Liver (tissue), 3 donors: ENCODE measurements around the gene ATP6AP1.

ENCODE experiments used
- FOXA1 ChIP-seq: IDR thresholded peaks from 2 replicates; pipeline ENCODE4 v1.6.1; 2016; ENCODE audit warnings: antibody characterized with exemption
- RAD21 ChIP-seq, 2 donors: IDR thresholded peaks; 2 replicates each; pipeline ENCODE4 v1.6.1; 2016; ENCODE audit warnings: antibody characterized with exemption in 2 of 2, mild to moderate bottlenecking in 2 of 2
- SP1 ChIP-seq: IDR thresholded peaks from 2 replicates; pipeline ENCODE4 v1.6.1; 2018; ENCODE audit warnings: antibody characterized with exemption, mild to moderate bottlenecking
- YY1 ChIP-seq: IDR thresholded peaks from 2 replicates; pipeline ENCODE4 v1.6.1; 2016; ENCODE audit warnings: antibody characterized with exemption, mild to moderate bottlenecking
- TF ChIP-seq, protein P1 (sequence below): IDR thresholded peaks from 2 replicates; pipeline ENCODE4 v1.6.1; 2016; ENCODE audit warnings: antibody characterized with exemption, mild to moderate bottlenecking
- TF ChIP-seq, protein P2 (sequence below): fragments of 150-350 bp; IDR thresholded peaks from 2 replicates; pipeline ENCODE4 v1.5.1; 2017; ENCODE audit warnings: improper control_type of control experiment, low read depth, low read length; ENCODE audit not compliant: missing input control
- donor health status: healthy.
- donor health status: healthy.

DNA sequence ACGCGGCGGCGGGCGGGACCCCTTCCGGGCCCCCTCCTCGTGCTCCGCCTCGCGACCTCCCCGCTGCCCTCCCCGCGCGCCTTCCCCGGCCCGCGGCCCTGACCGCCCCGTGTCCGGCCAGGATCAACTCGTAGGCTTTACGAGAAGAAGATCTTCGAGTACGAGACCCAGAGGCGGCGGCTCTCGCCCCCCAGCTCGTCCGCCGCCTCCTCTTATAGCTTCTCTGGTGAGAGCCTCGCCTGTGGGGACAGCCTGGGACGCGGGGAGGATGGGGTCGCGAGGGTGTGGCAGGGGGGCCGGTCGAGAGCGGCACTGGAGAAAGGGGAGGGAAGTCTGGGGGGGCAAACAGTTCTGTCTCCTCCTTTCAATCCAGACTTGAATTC lies 48.9 kb upstream of the ATP6AP1 start:
- TF ChIP-seq SP1, result no peak
- TF ChIP-seq, protein P1, sequence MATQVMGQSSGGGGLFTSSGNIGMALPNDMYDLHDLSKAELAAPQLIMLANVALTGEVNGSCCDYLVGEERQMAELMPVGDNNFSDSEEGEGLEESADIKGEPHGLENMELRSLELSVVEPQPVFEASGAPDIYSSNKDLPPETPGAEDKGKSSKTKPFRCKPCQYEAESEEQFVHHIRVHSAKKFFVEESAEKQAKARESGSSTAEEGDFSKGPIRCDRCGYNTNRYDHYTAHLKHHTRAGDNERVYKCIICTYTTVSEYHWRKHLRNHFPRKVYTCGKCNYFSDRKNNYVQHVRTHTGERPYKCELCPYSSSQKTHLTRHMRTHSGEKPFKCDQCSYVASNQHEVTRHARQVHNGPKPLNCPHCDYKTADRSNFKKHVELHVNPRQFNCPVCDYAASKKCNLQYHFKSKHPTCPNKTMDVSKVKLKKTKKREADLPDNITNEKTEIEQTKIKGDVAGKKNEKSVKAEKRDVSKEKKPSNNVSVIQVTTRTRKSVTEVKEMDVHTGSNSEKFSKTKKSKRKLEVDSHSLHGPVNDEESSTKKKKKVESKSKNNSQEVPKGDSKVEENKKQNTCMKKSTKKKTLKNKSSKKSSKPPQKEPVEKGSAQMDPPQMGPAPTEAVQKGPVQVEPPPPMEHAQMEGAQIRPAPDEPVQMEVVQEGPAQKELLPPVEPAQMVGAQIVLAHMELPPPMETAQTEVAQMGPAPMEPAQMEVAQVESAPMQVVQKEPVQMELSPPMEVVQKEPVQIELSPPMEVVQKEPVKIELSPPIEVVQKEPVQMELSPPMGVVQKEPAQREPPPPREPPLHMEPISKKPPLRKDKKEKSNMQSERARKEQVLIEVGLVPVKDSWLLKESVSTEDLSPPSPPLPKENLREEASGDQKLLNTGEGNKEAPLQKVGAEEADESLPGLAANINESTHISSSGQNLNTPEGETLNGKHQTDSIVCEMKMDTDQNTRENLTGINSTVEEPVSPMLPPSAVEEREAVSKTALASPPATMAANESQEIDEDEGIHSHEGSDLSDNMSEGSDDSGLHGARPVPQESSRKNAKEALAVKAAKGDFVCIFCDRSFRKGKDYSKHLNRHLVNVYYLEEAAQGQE, result no peak
- TF ChIP-seq, protein P2, sequence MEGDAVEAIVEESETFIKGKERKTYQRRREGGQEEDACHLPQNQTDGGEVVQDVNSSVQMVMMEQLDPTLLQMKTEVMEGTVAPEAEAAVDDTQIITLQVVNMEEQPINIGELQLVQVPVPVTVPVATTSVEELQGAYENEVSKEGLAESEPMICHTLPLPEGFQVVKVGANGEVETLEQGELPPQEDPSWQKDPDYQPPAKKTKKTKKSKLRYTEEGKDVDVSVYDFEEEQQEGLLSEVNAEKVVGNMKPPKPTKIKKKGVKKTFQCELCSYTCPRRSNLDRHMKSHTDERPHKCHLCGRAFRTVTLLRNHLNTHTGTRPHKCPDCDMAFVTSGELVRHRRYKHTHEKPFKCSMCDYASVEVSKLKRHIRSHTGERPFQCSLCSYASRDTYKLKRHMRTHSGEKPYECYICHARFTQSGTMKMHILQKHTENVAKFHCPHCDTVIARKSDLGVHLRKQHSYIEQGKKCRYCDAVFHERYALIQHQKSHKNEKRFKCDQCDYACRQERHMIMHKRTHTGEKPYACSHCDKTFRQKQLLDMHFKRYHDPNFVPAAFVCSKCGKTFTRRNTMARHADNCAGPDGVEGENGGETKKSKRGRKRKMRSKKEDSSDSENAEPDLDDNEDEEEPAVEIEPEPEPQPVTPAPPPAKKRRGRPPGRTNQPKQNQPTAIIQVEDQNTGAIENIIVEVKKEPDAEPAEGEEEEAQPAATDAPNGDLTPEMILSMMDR, result no peak
- no peak for TF ChIP-seq RAD21 (IDR thresholded peaks at IDR 0.05)
- no peak for TF ChIP-seq FOXA1
- TF ChIP-seq YY1, result no peak
